Left cardiac atrium (tissue), 4 donors: ENCODE results near the gene ZNF319. TPM values are rescaled to one million over a fixed set of nuclear protein-coding genes. Genes with fewer than 3 reads are reported as not detected.
"Not testable (repeated sequence)": the region's sequence is repeated elsewhere in the genome, so short reads cannot be mapped to it uniquely, and the experiment has no call there.

Source experiments
- ATAC-seq, 2 donors: fragments of 200-7000 bp; cut with Tn5 transposase; one replicate each; pipeline ENCODE4 v1.9.1; 2020; ENCODE audit warnings: mild to moderate bottlenecking in 2 of 2, moderate library complexity in 2 of 2
- DNase-seq: peaks from one replicate; pipeline ENCODE4 v3.0.0-alpha.2; 2020
- intact Hi-C, 2 donors: fragments of 100-400 bp; cut with DNase I; formaldehyde crosslinking; loops; one replicate each; pipeline versions ENCODE4 v1.14.1 to v1.15.1; 2022 to 2023
- total RNA-seq, 2 donors: library from RNA; stranded (reverse); fragmentation: NEBNext Ultra II Directional; extraction: Animal tissue kit (Norgen Biotek cat#: 25700); gene quantifications; one replicate each; pipeline ENCODE4 v1.2.1, GENCODE V29; 2021
- donor health status: DM: no; HTN: yes; CAD: no.
- donor health status: DM: no; HTN: yes; CAD: no; lungs with severe emphysema.
- donor health status: DM: yes; HTN: yes; CAD: no.
- donor health status: Dilated cardiomyopathy.

ZNF319 gene
- total RNA-seq, 2 donors from 2014 or later = 5.9 to 8.1 TPM

GRCh38 chr16:57986196-57986595 lies 14.3 kb downstream of the ZNF319 start:
- DNase-seq = no peak
- no peak for ATAC-seq
- intact Hi-C loops = no loop called here

DNA sequence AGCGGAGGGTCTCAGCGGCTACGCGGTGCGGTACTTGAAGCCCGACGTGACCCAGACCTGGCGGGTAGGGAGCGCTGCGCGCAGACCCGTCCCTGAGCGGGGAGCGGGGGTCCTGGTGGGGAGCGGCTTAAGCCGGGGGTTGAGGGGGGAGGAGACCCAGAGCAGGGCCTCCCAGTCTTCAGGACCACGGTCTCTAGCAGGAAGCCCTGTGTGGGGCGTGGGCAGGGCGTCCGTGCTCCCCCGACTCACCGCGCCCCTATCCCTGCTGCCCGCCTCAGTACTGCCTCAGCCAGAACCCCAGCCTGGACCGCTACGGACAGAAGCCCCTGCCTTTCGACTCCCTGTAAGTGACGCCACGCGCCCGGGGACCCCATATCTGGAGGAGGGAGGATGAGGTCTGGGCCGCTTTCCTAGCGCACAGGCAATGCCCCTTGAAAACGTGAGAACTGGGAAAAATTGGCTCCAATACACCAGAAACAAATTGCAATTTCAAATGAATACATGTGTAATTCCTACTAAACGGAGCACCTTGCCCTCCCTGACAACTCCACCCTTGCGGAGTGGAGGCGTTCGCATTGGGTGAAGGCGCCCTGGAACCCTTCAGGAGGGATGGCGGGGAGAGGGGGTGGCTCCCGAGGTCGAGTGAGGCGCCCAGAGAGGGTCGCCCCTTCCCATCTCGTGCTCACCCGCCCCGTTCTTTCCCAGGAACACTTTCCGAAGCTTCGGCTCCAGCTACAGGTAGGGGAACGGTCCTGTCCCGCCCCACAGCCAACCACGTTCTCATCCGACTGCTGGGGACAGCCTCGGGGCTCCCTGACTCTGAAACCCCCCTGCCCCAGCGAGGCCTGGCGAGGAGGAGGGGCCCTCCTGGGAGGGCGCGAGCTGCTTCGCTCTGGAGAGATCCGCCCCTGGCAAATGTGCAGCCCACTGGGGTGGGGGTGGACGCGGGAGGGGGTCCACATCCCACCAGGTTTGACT lies 15.0 kb downstream of the ZNF319 start:
- ATAC-seq (peak; percentile 60 to 61), DNase-seq (no peak)
- intact Hi-C loops = no loop called here

- ATAC-seq (peak; percentile 93 to 98), DNase-seq (peak; percentile 92)
- intact Hi-C loops = no loop called here
Observed at GRCh38 chr16:57984443-57985203, 15.8 kb downstream of the ZNF319 start.

- DNase-seq (no peak), ATAC-seq (no peak)
- intact Hi-C loops = no loop called here
Observed at GRCh38 chr16:57982385-57982784, 18.1 kb downstream of the ZNF319 start.

- intact Hi-C loops = no loop called here
- DNase-seq (no peak), ATAC-seq (no peak)
Observed at GRCh38 chr16:57981636-57982035, 18.8 kb downstream of the ZNF319 start.

GRCh38 chr16:57979006-57979585 lies 21.4 kb downstream of the ZNF319 start:
- DNase-seq (no peak), ATAC-seq (no peak)
- intact Hi-C loops = no loop called here

DNA sequence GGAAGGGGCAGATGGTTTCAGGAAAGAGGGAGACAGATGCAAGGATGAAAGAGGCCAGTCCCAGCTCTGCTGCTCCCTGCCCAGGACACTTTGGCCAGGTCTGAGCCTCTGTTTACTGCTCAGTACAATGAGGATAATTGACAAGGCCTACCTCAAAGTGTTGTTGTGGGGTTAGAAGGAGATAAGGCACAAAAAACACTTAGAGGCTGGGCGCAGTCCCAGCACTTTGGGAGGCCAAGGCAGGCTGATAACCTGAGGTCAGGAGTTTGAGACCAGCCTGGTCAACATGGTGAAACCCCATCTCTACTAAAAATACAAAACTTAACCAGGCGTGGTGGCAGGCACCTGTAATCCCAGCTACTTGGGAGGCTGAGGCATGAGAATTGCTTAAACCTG lies 22.4 kb downstream of the ZNF319 start:
- ATAC-seq, intact Hi-C loops, DNase-seq: not testable (repeated sequence)

DNA sequence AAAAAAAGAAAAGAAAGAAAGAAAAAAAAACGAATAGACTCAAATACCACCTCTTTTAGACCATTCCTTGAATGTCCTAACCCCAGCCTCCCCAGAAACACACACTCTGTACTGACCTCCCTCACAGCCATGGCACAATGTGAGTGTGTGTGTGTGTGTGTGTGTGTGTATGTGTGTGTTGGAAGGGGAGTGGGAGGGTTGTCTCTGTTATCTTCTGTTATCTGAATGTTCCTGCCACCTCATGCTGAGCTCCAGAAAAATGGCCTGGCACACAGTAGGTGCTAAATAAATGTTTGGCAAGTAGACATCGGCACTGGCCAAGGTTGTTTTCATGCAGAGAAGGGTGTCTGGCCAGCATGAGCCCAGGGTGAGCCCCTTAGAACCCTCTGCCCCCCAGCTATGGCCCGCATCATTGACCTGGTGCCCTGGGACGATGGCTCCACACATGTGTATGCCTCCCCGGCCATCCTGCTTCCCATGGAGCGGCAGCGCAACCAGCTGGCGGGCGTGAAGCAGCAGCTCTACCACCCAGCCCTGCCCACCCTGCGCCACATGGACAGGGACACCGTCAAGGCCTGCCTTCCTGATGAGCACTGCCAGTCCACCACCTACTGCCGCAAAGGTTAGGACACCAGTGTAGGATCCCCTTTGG lies 22.9 kb downstream of the ZNF319 start:
- DNase-seq (no peak), ATAC-seq (peak; percentile 24 to 27)
- intact Hi-C loops = no loop called here

DNA sequence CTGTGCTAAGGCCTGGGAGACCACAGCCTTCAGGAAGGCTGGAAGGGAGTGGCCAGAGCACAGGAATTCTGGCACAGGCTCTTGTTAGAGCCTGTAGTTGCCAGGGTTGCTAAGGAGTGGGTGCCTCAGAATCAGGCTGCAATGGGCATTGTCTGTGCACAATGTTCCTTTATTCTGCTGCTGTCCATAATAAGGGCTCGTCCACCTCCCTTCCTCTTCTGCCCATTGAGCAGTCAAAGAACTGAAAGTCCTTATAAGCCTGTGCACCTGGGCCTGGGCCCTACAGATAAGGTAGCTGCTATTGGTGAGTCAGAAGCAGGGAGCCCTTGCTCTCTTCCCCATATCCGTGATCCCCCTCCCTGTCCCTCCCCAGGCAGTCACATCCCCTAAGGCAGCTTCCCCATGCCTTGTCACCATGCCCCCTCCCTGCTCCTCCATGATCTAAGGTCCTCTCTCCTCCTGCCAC lies 24.1 kb downstream of the ZNF319 start:
- intact Hi-C loops = no loop called here
- ATAC-seq (peak; percentile 59 to 86), DNase-seq (no peak)

DNA sequence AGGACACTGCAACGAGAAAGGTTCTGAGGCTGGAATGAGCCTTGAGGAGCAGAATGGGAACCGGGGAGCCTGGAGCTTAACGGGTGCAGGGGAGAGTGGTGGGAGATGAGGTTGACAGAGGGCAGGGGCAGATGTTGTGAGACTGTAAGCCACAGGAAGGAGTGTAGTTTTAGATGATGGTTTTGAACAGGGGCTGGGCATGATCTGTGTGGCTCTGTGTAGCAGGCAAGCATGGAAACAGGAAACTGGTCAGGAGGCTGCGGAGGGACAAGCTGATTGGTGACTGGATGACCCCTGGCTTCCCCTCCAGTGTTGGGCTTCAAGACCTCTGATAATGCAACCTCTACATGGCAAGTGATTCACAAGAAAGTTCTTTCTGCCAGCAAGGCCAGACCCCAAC lies 28.2 kb downstream of the ZNF319 start:
- DNase-seq (no peak), ATAC-seq (no peak)
- intact Hi-C loops = no loop called here

DNA sequence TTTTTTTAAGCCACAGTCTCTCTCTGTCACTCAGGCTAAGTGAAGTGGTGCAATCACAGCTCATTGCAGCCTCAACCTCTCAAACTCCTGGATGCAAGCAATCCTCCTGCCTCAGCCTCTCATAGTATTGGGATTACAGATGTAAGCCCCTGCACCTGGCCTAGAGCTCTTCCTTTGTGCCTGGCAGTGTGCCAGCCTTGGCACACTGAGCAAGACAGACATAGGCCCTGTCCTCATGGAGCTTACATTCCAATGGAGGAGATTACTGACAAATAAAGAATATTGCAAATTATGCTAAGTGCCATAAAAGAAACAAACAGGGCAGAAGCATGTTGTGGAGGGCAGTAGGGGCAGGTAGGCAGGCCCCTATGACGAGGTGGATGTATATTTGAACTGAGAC lies 28.6 kb downstream of the ZNF319 start:
- DNase-seq (no peak), ATAC-seq (no peak)
- intact Hi-C loops = no loop called here

DNA sequence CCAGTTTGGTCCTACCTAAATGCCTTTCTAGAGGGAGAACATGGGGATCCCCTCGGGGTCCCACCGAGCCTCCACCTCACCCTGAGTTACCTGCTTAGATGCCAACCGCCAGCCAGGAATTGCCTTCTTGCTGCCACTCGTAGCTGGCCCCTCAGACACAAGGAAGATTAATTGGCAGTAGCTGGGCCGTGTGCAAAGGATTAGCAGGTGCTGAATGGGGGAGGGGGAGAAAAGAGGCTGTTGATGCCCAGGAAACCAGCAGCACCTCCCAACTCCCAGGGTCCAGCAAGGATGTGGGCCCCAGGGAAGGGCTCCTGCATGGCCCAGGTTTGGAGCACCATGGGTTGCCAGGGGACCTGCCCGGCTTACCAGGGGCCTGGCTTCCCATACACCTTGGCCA lies 29.5 kb downstream of the ZNF319 start, which contains the start of gene CNGB1:
Gene CNGB1, minus strand, starts transcription at position 159 of the 400 bp plus-strand sequence. CDS start 3,842 bp downstream, outside the sequence.
- intact Hi-C loops = no loop called here
- ATAC-seq = no peak
- DNase-seq = no peak

GRCh38 chr16:57970319-57970718 lies 30.2 kb downstream of the ZNF319 start:
- no peak for DNase-seq
- no peak for ATAC-seq
- intact Hi-C loops = no loop called here

DNA sequence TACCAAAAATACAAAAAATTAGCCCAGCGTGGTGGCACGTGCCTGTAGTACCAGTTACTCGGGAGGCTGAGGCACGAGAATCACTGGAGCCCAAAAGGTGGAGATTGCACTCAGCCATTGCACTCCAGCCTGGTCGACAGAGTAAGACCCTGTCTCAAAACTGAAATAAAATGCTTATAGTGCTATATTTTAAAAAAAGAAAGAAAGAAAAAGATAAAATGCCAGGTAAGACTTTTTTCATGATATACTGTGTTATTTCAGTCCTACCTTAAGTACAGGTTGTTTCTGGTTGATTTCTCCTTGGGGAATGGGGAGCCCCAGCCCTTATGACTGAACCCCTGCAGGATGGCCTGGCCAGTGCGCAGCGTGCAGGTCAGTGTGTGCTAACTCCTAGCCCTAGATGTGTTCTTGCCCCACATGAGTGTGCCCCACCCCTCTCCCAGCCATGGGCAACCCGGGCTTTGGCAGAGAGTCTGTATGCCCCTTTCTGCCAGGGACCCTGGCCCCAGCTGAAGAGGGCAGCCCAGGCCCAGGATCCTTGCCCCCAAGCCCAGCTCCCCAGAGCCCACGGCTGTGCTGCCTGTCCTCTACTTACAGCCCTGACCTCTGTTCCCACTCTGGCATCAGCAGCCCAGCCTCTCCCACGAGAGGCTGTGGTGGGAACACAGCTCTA lies 30.9 kb downstream of the ZNF319 start:
- no peak for DNase-seq
- intact Hi-C loops = no loop called here
- ATAC-seq = no peak

GRCh38 chr16:57967916-57968315 lies 32.6 kb downstream of the ZNF319 start:
- intact Hi-C loops = no loop called here
- ATAC-seq (no peak), DNase-seq (no peak)

DNA sequence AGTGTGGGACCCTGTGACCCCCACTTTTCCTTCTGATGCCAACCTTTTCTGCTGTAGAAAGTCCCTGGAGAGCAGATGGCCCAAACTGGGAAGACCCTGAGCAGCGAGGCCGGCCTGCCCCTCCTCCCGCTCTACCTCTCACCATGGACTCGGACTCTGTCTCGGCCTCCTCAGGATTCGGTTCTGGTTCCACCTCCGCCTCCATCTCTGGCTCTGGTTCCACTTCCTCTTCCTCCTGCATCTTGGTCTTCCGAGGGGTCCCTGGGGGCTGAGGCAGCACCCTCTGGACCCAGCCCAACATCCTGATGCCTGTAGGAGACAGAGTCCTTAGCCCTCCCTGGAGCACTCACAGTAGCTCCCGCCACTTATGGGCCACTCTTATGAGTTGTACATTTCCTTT lies 33.5 kb downstream of the ZNF319 start:
- no peak for DNase-seq
- intact Hi-C loops = no loop called here
- no peak for ATAC-seq

- intact Hi-C loops = no loop called here
- DNase-seq = no peak
- ATAC-seq = peak in 1 of 2 donors; percentile 80
Observed at GRCh38 chr16:57966204-57966771, 34.2 kb downstream of the ZNF319 start.

DNA sequence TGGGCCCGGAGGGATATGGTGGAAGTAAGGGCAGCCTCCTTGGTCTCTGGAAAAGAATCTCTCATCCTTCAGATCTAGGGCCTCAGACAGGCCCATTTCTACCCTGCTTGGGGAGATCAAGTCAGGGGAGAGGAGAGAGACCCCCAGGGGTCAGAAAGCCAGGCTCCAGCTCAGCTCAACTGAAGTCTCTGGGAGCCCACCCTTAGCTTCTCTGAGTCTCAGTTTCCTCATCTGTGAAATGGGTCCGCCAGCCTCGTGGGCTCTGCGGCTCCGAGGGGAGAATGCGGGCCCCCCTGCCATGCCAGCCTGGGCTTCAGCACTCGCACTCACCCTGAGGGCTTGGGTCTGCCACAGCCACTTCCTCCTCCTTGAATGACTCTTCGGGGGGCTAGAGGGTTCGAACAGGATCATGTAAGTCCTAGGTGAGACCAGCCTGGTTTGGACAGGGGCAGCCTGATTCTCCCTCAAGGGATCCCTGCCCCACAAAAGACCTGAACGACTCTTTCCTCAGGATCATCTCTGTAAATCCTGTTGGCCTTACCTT lies 36.2 kb downstream of the ZNF319 start:
- intact Hi-C loops = no loop called here
- ATAC-seq = no peak
- DNase-seq = no peak
